Prostate gland (tissue), 2 donors: ENCODE measurements around the gene NPIPA7.
"Not testable (repeated sequence)": the region's sequence is repeated elsewhere in the genome, so short reads cannot be mapped to it uniquely, and the experiment has no call there.

Source experiments
- POLR2A ChIP-seq: fragments of 450-650 bp; IDR thresholded peaks from one replicate; pipeline ENCODE4 v1.6.1; 2016; ENCODE audit warnings: antibody characterized with exemption, mild to moderate bottlenecking
- TF ChIP-seq, protein P1 (sequence below), 4 experiments: fragments of 200-600 bp in 2 of 4; fragments of 450-650 bp in 2 of 4; sonication (generic) in 2 of 4; IDR thresholded peaks; 1 replicate in 3 of 4; 2 replicates in 1 of 4; pipeline ENCODE4 v1.5.1; 2016 to 2019; ENCODE audit warnings: antibody characterized with exemption in 4 of 4, mild to moderate bottlenecking in 2 of 4, moderate library complexity in 2 of 4

GRCh38 chr16:16378840-16379239, at the start of gene NPIPA7:
- TF ChIP-seq POLR2A = not testable (repeated sequence)
- TF ChIP-seq, protein P1, sequence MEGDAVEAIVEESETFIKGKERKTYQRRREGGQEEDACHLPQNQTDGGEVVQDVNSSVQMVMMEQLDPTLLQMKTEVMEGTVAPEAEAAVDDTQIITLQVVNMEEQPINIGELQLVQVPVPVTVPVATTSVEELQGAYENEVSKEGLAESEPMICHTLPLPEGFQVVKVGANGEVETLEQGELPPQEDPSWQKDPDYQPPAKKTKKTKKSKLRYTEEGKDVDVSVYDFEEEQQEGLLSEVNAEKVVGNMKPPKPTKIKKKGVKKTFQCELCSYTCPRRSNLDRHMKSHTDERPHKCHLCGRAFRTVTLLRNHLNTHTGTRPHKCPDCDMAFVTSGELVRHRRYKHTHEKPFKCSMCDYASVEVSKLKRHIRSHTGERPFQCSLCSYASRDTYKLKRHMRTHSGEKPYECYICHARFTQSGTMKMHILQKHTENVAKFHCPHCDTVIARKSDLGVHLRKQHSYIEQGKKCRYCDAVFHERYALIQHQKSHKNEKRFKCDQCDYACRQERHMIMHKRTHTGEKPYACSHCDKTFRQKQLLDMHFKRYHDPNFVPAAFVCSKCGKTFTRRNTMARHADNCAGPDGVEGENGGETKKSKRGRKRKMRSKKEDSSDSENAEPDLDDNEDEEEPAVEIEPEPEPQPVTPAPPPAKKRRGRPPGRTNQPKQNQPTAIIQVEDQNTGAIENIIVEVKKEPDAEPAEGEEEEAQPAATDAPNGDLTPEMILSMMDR (IDR thresholded peaks at IDR 0.05) = not testable (repeated sequence)
